K562 (cell line): ENCODE data around the gene PRMT3. TPM values are rescaled to one million over a fixed set of nuclear protein-coding genes. Genes with fewer than 3 reads are reported as not detected.

Experiments used
- ATAC-seq: fragments of 200-7000 bp; cut with Tn5 transposase; 3 replicates; pipeline ENCODE4 v1.9.1; 2020; ENCODE audit warnings: moderate library complexity
- BruUV-seq: library from RNA; stranded (reverse); fragments of 400-500 nt; replicated peaks from 2 replicates; lab custom pipeline; 2021; lab: Mats Ljungman, UMichigan
- CTCF ChIA-PET: fragments of 300-600 bp; formaldehyde crosslinking; extraction: SDS; loops from one replicate; lab custom pipeline; 2021; ENCODE audit warnings: low intra/inter-chr PET ratio; lab: Yijun Ruan, JAX
- POLR2A ChIA-PET: fragments of 300-600, 350-650 bp; sonication (Branson Sonifier 250); formaldehyde crosslinking; extraction: SDS; loops from one replicate; lab custom pipeline; 2021; ENCODE audit warnings: antibody characterized with exemption, inconsistent platforms; lab: Yijun Ruan, JAX
- DNase-seq, 4 experiments: peaks; one replicate each; pipeline versions ENCODE4 v3.0.0 to v3.0.0-alpha.2; 2011 to 2018; ENCODE audit warnings: low spot score in 3 of 4, mixed read lengths in 3 of 4; ENCODE audit errors: extremely low read depth in 1 of 4
- FAIRE-seq: peaks from 2 replicates; lab custom pipeline; 2011; peaks lifted over from hg19 to GRCh38; lab: Jason Lieb, UNC
- H2AFZ ChIP-seq: 2 replicates; pipeline ENCODE4 v1.6.0; 2011; ENCODE audit warnings: low read depth, low read length, control low read depth, inconsistent platforms
- H3K27ac ChIP-seq: fragments of 200-600 bp; 3 replicates; pipeline ENCODE4 v1.8.0; 2011; ENCODE audit warnings: low read depth, mild to moderate bottlenecking, control low read depth, inconsistent platforms, low read length, moderate library complexity, mixed read lengths; ENCODE audit errors: extremely low read depth
- H3K27me3 ChIP-seq, 2 experiments: fragments of 300-600 bp in 1 of 2; 2 replicates in 1 of 2; 3 replicates in 1 of 2; pipeline versions ENCODE4 v1.6.0 to v1.8.0; 2011; ENCODE audit warnings: inconsistent platforms in 2 of 2, low read length in 2 of 2, mild to moderate bottlenecking in 1 of 2, mixed read lengths in 1 of 2, moderate library complexity in 1 of 2; ENCODE audit not compliant: control insufficient read depth in 2 of 2, insufficient read depth in 2 of 2
- H3K36me3 ChIP-seq: fragments of 300-600 bp; 3 replicates; pipeline ENCODE4 v1.8.0; 2011; ENCODE audit warnings: mild to moderate bottlenecking, low read length, inconsistent platforms; ENCODE audit not compliant: control insufficient read depth, insufficient read depth
- H3K4me1 ChIP-seq, 2 experiments: fragments of 200-600 bp in 1 of 2; replicated peaks in 1 of 2; 2 replicates in 1 of 2; 3 replicates in 1 of 2; pipeline versions ENCODE4 v1.5.1 to v1.8.0; 2011; ENCODE audit warnings: inconsistent platforms in 2 of 2, low read length in 2 of 2, mild to moderate bottlenecking in 1 of 2, mixed read lengths in 1 of 2, moderate library complexity in 1 of 2; ENCODE audit not compliant: control insufficient read depth in 2 of 2, insufficient read depth in 2 of 2
- H3K4me2 ChIP-seq: 2 replicates; pipeline ENCODE4 v1.6.1; 2011; ENCODE audit warnings: low read length, control low read depth, inconsistent platforms, mixed read lengths; ENCODE audit not compliant: insufficient read depth
- H3K4me3 ChIP-seq: fragments of 200-600 bp; sonication (generic), shearing (Covaris generic); 2 replicates; pipeline ENCODE4 v1.5.1; 2016; ENCODE audit warnings: control low read depth, inconsistent platforms
- H3K79me2 ChIP-seq: fragments of 200-600 bp; 3 replicates; pipeline ENCODE4 v1.8.0; 2011; ENCODE audit warnings: low read length, inconsistent platforms; ENCODE audit not compliant: control insufficient read depth, insufficient read depth
- H3K9ac ChIP-seq, 2 experiments: 2 replicates each; pipeline versions ENCODE4 v1.6.0 to v1.6.1; 2011; ENCODE audit warnings: low read depth in 2 of 2, low read length in 2 of 2, control low read depth in 1 of 2, inconsistent platforms in 1 of 2, mild to moderate bottlenecking in 1 of 2, mixed read lengths in 1 of 2; ENCODE audit not compliant: insufficient read depth in 1 of 2
- H3K9me1 ChIP-seq: one replicate; pipeline ENCODE4 v1.6.0; 2011; ENCODE audit warnings: inconsistent platforms, mild to moderate bottlenecking, low read length, moderate library complexity; ENCODE audit not compliant: control insufficient read depth, insufficient read depth
- H3K9me3 ChIP-seq: replicated peaks from 2 replicates; pipeline ENCODE4 v1.5.1; 2011; ENCODE audit warnings: low read depth, low read length, inconsistent platforms; ENCODE audit not compliant: control insufficient read depth, insufficient read depth
- H4K20me1 ChIP-seq: replicated peaks from 2 replicates; pipeline ENCODE4 v1.6.1; 2011; ENCODE audit warnings: low read length, inconsistent platforms, mixed read lengths; ENCODE audit not compliant: control insufficient read depth, insufficient read depth
- DMBX1 ChIP-seq: fragments of 250-450 bp; sonication (Bioruptor Pico); IDR thresholded peaks from 2 replicates; pipeline ENCODE4 v1.8.0; 2022; ENCODE audit warnings: inconsistent platforms, mild to moderate bottlenecking, moderate library complexity, borderline replicate concordance
- FOS ChIP-seq: IDR thresholded peaks from 3 replicates; pipeline ENCODE4 v1.6.1; 2011; ENCODE audit not compliant: insufficient read length; ENCODE audit errors: extremely low read depth
- GABPB1 ChIP-seq: sonication (generic); formaldehyde crosslinking; IDR thresholded peaks from 2 replicates; pipeline ENCODE4 v1.8.0; 2022; ENCODE audit warnings: mild to moderate bottlenecking, missing genetic modification reagents
- GATA2 ChIP-seq: sonication (generic); formaldehyde crosslinking; IDR thresholded peaks from 2 replicates; pipeline ENCODE4 v1.4.0; 2020; ENCODE audit warnings: mild to moderate bottlenecking, missing genetic modification reagents
- KDM2B ChIP-seq: fragments of 250-450 bp; sonication (Bioruptor Pico); IDR thresholded peaks from 2 replicates; pipeline ENCODE4 v1.8.0; 2021; ENCODE audit warnings: mild to moderate bottlenecking, moderate library complexity
- LCOR ChIP-seq: sonication (generic); formaldehyde crosslinking; IDR thresholded peaks from 2 replicates; pipeline ENCODE4 v1.8.0; 2022; ENCODE audit warnings: mild to moderate bottlenecking, missing genetic modification reagents
- MAZ ChIP-seq, 2 experiments: fragments of 450-650 bp in 1 of 2; sonication (generic) in 1 of 2; formaldehyde crosslinking; IDR thresholded peaks in 1 of 2; conservative IDR thresholded peaks in 1 of 2; 2 replicates each; pipeline versions ENCODE4 v1.4.0 to v1.5.0; 2020; ENCODE audit warnings: mild to moderate bottlenecking in 1 of 2, missing genetic modification reagents in 1 of 2
- MEIS2 ChIP-seq: fragments of 450-650 bp; IDR thresholded peaks from 2 replicates; pipeline ENCODE4 v1.6.1; 2014; ENCODE audit warnings: mild to moderate bottlenecking; ENCODE audit not compliant: partially characterized antibody
- PBX2 ChIP-seq, 2 experiments: IDR thresholded peaks in 1 of 2; conservative IDR thresholded peaks in 1 of 2; 2 replicates each; pipeline ENCODE4 v1.6.1; 2016; ENCODE audit warnings: low read depth in 2 of 2, mild to moderate bottlenecking in 1 of 2, missing compliant biosample characterization in 1 of 2, missing genetic modification characterization in 1 of 2, moderate library complexity in 1 of 2
- SRSF1 ChIP-seq: fragments of 200-400 bp; formaldehyde crosslinking; IDR thresholded peaks from 2 replicates; pipeline ENCODE4 v1.6.1; 2017; ENCODE audit warnings: mild to moderate bottlenecking, low read depth, low read length, moderate library complexity
- TEAD1 ChIP-seq, 2 experiments: fragments of 450-650 bp in 1 of 2; sonication (generic) in 1 of 2; formaldehyde crosslinking; IDR thresholded peaks; 2 replicates each; pipeline versions ENCODE4 v1.4.0 to v1.8.0; 2020 to 2022; ENCODE audit warnings: mild to moderate bottlenecking in 2 of 2, missing genetic modification reagents in 1 of 2
- THRAP3 ChIP-seq: fragments of 450-650 bp; IDR thresholded peaks from 2 replicates; pipeline ENCODE4 v1.6.1; 2016; ENCODE audit warnings: mild to moderate bottlenecking, inconsistent platforms, borderline replicate concordance
- YY1 ChIP-seq, 3 experiments: IDR thresholded peaks; 2 replicates each; pipeline ENCODE4 v1.6.1; 2011; ENCODE audit warnings: low read length in 2 of 3, mild to moderate bottlenecking in 2 of 3, moderate library complexity in 2 of 3, borderline replicate concordance in 1 of 3, control low read depth in 1 of 3, low read depth in 1 of 3; ENCODE audit not compliant: insufficient read depth in 3 of 3, insufficient replicate concordance in 2 of 3, control insufficient read depth in 1 of 3, insufficient read length in 1 of 3; ENCODE audit errors: extremely low read depth in 1 of 3
- ZNF24 ChIP-seq: fragments of 450-650 bp; IDR thresholded peaks from 2 replicates; pipeline ENCODE4 v1.6.1; 2016
- ZNF398 ChIP-seq: fragments of 250-450 bp; sonication (Bioruptor Pico); IDR thresholded peaks from 2 replicates; pipeline ENCODE4 v1.8.0; 2021; ENCODE audit warnings: moderate library complexity, mild to moderate bottlenecking, inconsistent platforms
- ZNF77 ChIP-seq: fragments of 250-450 bp; sonication (Bioruptor Pico); IDR thresholded peaks from 2 replicates; pipeline ENCODE4 v1.5.0; 2020
- WGBS: fragments of 100-300 bp; shearing (Covaris generic); methylation state at CpG from one replicate; pipeline ENCODE4 v1.1.6; 2016; ENCODE audit warnings: low coverage, mixed read lengths; ENCODE audit not compliant: insufficient coverage; ENCODE audit errors: missing lambda C conversion rate; 5-methylcytosine and 5-hydroxymethylcytosine counted together
- in situ Hi-C: fragments of 300-500 bp; cut with MboI; formaldehyde crosslinking; loops from 4 replicates; pipeline ENCODE4 v1.15.0; 2018; ENCODE audit warnings: inconsistent platforms, mixed read lengths
- intact Hi-C: fragments of 100-400 bp; cut with micrococcal nuclease; formaldehyde crosslinking; loops from 2 replicates; pipeline ENCODE4 v1.14.2; 2022
- polyA plus RNA-seq, 8 experiments: library from polyadenylated mRNA; depleted of rRNA in 4 of 8; stranded (reverse) in 5 of 8; unstranded in 3 of 8; fragments of >200 nt; fragmentation: Nextera tagmentation in 2 of 8; fragmentation: Illumina TruSeq in 1 of 8; extraction: Ambion mirVana in 2 of 8; extraction: Trizol in 1 of 8; gene quantifications; 2 replicates each; pipeline versions ENCODE4 v1.2.1 to v1.2.3, GENCODE V29; 2011 to 2014; ENCODE audit warnings: inconsistent platforms in 1 of 8, missing spikeins in 1 of 8
- total RNA-seq, 7 experiments: library from RNA; depleted of rRNA in 6 of 7; stranded (reverse); fragments of >200 nt in 6 of 7; fragmentation: Illumina TruSeq in 2 of 7; extraction: Trizol in 2 of 7; gene quantifications; 2 replicates each; pipeline versions ENCODE4 v1.2.1 to v1.2.3, GENCODE V29; 2011 to 2021; ENCODE audit warnings: low replicate concordance in 1 of 7
- TF ChIP-seq, protein P1 (sequence below): fragments of 450-650 bp; IDR thresholded peaks from 2 replicates; pipeline ENCODE4 v1.6.1; 2016; ENCODE audit warnings: missing biosample characterization, missing genetic modification characterization

Gene PRMT3
- total and polyA plus RNA-seq, 9 of the 15 experiments (the other 6 are each of a cell fraction or from before 2014, with no cell fraction given), result 24.0 to 62.1 (median 44.7) TPM

GRCh38 chr11:20501971-20502370 is 114.5 kb downstream of the PRMT3 start:
- CTCF ChIA-PET, result no interaction called here
- FAIRE-seq, result no peak
- BruUV-seq, result no TSS peak

More at GRCh38 chr11:20501971-20502370, 114.5 kb downstream of the PRMT3 start:
- intact Hi-C loops (no loop called here), in situ Hi-C loops (no loop called here)
- Histone ChIP-seq H2AFZ (no peak overlapping the region), H3K36me3 (peaks cover 40% of the 10 kb centered on the region; the same call in 2 of the 3 replicates), H4K20me1 (no peaks in the 10 kb centered on the region), H3K79me2 (no peaks in the 10 kb centered on the region), H3K9me3 (no peaks in the 10 kb centered on the region), H3K4me3 (no peak overlapping the region), H3K4me1 (no peaks in the 10 kb centered on the region), H3K27me3 (no peaks in the 10 kb centered on the region), H3K4me2 (no peak overlapping the region), H3K27ac (no peak overlapping the region), H3K9ac (no peak overlapping the region), H3K9me1 (no peaks in the 10 kb centered on the region)
- DNase-seq (no peak), ATAC-seq (no peak)
- TF ChIP-seq ZNF24, result no peak
- TF ChIP-seq MAZ (CRISPR knock-in tag; conservative IDR thresholded peaks at IDR 0.05 in 1 of 2, IDR thresholded peaks at IDR 0.05 in 1 of 2), result no peak
- TF ChIP-seq FOS, result no peak
- TF ChIP-seq THRAP3, result no peak
- TF ChIP-seq ZNF77 (CRISPR knock-in tag), result no peak
- no peak for TF ChIP-seq SRSF1
- no peak for TF ChIP-seq LCOR (CRISPR knock-in tag)
- no peak for TF ChIP-seq GABPB1
- TF ChIP-seq PBX2 (CRISPR knock-in tag; IDR thresholded peaks at IDR 0.05; ENCODE audit: low read depth), result no peak
- TF ChIP-seq PBX2 (tag; conservative IDR thresholded peaks at IDR 0.05; ENCODE audit: low read depth), result 0 out of 2 replicates have a peak, but pooled peaks have one; percentile 13
- no peak for TF ChIP-seq ZNF398 (CRISPR knock-in tag)
- TF ChIP-seq KDM2B (CRISPR knock-in tag), result no peak
- TF ChIP-seq TEAD1 (CRISPR knock-in tag; IDR thresholded peaks at IDR 0.05), result no peak
- no peak for TF ChIP-seq DMBX1
- no peak for TF ChIP-seq YY1 (IDR thresholded peaks at IDR 0.05; ENCODE audit: borderline replicate concordance in 1 of 3, control insufficient read depth in 1 of 3, extremely low read depth in 1 of 3, insufficient read depth in 3 of 3, insufficient read length in 1 of 3, insufficient replicate concordance in 2 of 3, low read depth in 1 of 3, low read length in 2 of 3)
- TF ChIP-seq MEIS2, result peak; percentile 33
- TF ChIP-seq, protein P1, sequence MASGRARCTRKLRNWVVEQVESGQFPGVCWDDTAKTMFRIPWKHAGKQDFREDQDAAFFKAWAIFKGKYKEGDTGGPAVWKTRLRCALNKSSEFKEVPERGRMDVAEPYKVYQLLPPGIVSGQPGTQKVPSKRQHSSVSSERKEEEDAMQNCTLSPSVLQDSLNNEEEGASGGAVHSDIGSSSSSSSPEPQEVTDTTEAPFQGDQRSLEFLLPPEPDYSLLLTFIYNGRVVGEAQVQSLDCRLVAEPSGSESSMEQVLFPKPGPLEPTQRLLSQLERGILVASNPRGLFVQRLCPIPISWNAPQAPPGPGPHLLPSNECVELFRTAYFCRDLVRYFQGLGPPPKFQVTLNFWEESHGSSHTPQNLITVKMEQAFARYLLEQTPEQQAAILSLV (tag), result no peak
- TF ChIP-seq GATA2 (CRISPR knock-in tag), result no peak
- POLR2A ChIA-PET, result interaction anchor here (0.7 to 2.5 kb wide), 3 partner anchors 8 to 11 kb away, joined by 3 to 9 read pairs (median 3); no protein-coding TSS in a partner anchor
- WGBS, result 69% methylated on average over 3 of the region's 4 CpGs
